ENCODE data around the gene TMEM11. TPM values are rescaled to one million over a fixed set of nuclear protein-coding genes. Genes with fewer than 3 reads are reported as not detected.
A peak's percentile ranks its signal among the peaks of the same experiment; 100 is the strongest.

TMEM11 gene
- total RNA-seq, 1 donor from 2014 or later, result 34.7 TPM

GRCh38 chr17:21248500-21248899 is 34.5 kb upstream of the TMEM11 start:
- H3K4me3 Mint-ChIP-seq, result no peak overlapping the region
- peaks cover 14% of the 10 kb centered on the region for H3K27me3 Mint-ChIP-seq
- intact Hi-C loops (cut with micrococcal nuclease), result no loop called here
- H3K36me3 Mint-ChIP-seq (ENCODE audit: low read depth), result no peaks in the 10 kb centered on the region
- no peaks in the 10 kb centered on the region for H3K9me3 Mint-ChIP-seq
- H3K4me1 Mint-ChIP-seq, result peaks cover 3% of the 10 kb centered on the region
- no peak overlapping the region for H3K27ac Mint-ChIP-seq
- DNase-seq, result no peak

- Mint-ChIP-seq H3K27me3 (peaks cover 14% of the 10 kb centered on the region), H3K27ac (no peak overlapping the region), H3K4me1 (peaks cover 2% of the 10 kb centered on the region), H3K9me3 (no peaks in the 10 kb centered on the region), H3K4me3 (no peak overlapping the region), H3K36me3 (ENCODE audit: low read depth) (no peaks in the 10 kb centered on the region)
- intact Hi-C loops (cut with micrococcal nuclease), result no loop called here
- DNase-seq, result no peak
Observed at GRCh38 chr17:21247552-21248258, 33.7 kb upstream of the TMEM11 start.

DNA sequence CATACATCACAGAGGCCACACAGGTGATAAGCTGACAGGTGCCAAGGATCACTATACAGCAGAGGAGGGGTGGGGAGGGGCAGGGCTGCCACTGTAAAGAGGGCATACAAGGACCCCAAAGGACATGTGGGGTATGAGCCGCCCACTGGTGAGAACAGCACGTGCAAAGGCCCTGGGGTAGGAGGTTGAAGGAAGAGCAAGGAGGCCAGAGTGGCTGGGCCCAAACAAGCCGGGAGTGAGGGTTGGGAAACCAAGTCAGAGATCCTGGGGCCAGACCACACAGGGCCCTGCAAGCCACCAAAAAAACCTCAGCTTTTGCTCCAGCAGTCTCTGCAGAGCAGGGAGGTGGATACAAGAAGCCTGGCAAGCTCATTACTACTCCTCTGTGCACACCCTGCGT is 32.7 kb upstream of the TMEM11 start:
- H3K9me3 Mint-ChIP-seq, result no peaks in the 10 kb centered on the region
- peaks cover 2% of the 10 kb centered on the region for H3K4me1 Mint-ChIP-seq
- H3K27me3 Mint-ChIP-seq, result peaks cover 6% of the 10 kb centered on the region
- no peak overlapping the region for H3K27ac Mint-ChIP-seq
- no peak for DNase-seq
- H3K36me3 Mint-ChIP-seq (ENCODE audit: low read depth), result no peaks in the 10 kb centered on the region
- no peak overlapping the region for H3K4me3 Mint-ChIP-seq
- intact Hi-C loops (cut with micrococcal nuclease), result no loop called here

DNA sequence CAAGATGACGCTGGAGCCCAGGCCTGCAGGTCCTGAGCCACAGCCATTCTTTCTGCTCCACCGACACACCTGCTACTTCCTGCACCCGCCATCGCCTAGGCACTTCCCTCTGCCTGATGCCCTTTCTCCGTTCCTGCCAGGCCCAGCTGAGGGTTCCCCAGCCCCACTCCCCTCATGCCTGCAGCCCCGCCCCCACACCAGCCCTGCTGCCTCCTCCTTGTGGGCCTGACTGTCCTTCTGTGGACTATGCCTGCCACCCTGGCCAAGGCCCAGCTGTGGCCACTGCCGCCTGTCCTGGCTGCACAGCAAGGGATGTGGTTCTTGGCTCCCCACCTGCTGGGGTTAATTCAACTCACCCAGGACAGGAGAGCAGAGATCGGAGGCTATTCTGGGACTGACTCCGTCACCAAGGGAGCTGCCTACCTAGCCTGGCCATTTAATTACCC is 31.7 kb upstream of the TMEM11 start:
- DNase-seq, result no peak
- peaks cover 2% of the 10 kb centered on the region for H3K27me3 Mint-ChIP-seq
- intact Hi-C loops (cut with micrococcal nuclease), result no loop called here
- H3K4me3 Mint-ChIP-seq, result no peak overlapping the region
- no peak overlapping the region for H3K27ac Mint-ChIP-seq
- no peaks in the 10 kb centered on the region for H3K36me3 Mint-ChIP-seq (ENCODE audit: low read depth)
- H3K9me3 Mint-ChIP-seq, result no peaks in the 10 kb centered on the region
- peaks cover 2% of the 10 kb centered on the region for H3K4me1 Mint-ChIP-seq

DNA sequence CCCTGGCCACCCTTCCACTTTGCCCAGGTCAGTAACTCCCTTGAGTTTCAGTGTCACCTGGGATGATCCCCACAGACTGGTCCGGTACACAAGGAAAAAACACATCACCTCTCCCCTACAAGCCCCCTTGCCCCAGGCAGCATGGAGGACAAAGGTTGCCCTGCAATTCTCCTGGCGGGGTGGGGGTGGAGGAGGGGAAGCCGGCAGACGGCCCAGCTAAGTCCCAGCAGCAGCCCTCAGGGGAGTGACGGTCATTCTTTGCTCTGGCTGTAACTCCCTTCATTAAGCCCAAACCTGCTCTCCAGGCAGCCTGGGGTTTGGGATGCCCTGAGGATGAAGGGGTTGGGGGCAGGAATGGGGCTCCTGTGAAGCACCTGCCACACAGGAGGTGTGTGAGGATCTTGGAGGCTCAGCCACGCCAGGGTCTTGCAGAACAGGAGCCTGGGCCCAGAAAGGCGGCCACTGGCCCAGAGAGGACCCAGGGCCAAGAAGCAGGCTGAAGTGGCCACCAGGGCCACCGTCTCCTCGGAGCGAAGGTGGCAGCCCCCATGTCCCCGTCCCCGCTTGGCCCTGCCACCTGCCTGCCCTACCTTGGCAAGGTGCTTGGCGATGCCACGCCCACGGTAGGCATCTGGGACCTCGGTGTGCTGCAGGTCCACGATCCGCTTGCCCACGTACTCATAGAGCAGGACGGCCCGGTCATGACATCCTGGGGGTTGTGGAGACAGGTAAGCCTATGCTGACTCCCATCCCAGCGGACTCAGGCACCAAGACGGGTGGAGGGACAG is 29.7 kb upstream of the TMEM11 start:
- Mint-ChIP-seq H3K9me3 (no peaks in the 10 kb centered on the region), H3K27me3 (no peaks in the 10 kb centered on the region), H3K27ac (no peak overlapping the region), H3K36me3 (ENCODE audit: low read depth) (no peaks in the 10 kb centered on the region), H3K4me3 (no peak overlapping the region), H3K4me1 (no peaks in the 10 kb centered on the region)
- intact Hi-C loops (cut with micrococcal nuclease), result no loop called here
- no peak for DNase-seq

GRCh38 chr17:21242780-21243515 is 29.0 kb upstream of the TMEM11 start:
- no peak for DNase-seq
- no peaks in the 10 kb centered on the region for H3K4me1 Mint-ChIP-seq
- H3K27me3 Mint-ChIP-seq, result no peaks in the 10 kb centered on the region
- no peaks in the 10 kb centered on the region for H3K9me3 Mint-ChIP-seq
- no peak overlapping the region for H3K27ac Mint-ChIP-seq
- no peak overlapping the region for H3K4me3 Mint-ChIP-seq
- intact Hi-C loops (cut with micrococcal nuclease), result no loop called here
- H3K36me3 Mint-ChIP-seq (ENCODE audit: low read depth), result no peaks in the 10 kb centered on the region

- Mint-ChIP-seq H3K4me3 (no peak overlapping the region), H3K4me1 (no peaks in the 10 kb centered on the region), H3K9me3 (no peaks in the 10 kb centered on the region), H3K27me3 (no peaks in the 10 kb centered on the region), H3K27ac (no peak overlapping the region), H3K36me3 (ENCODE audit: low read depth) (no peaks in the 10 kb centered on the region)
- intact Hi-C loops (cut with micrococcal nuclease), result no loop called here
- DNase-seq, result no peak
Observed at GRCh38 chr17:21242026-21242697, 28.2 kb upstream of the TMEM11 start.

DNA sequence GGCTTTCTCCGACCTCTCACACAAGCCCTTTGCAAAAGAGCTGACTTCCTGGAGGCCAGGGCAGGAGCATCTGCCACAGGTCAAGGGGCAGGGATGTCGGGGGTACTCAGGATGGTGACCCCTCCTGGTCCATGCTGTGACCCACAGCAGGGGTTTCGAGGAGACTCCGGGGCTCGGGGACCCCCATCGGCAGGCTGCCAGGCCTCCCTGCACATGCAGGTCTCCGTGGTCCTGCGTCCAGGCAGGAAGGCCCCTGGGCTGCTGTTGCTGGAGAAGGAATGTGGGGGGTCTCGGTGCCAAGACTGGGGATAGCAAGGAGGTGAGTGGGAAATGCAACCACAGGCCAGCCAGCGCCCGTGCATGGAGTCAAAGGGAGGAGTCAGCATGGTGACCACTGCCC is 27.6 kb upstream of the TMEM11 start:
- intact Hi-C loops (cut with micrococcal nuclease), result no loop called here
- Mint-ChIP-seq H3K27ac (no peak overlapping the region), H3K27me3 (no peaks in the 10 kb centered on the region), H3K4me3 (no peak overlapping the region), H3K4me1 (no peaks in the 10 kb centered on the region), H3K36me3 (ENCODE audit: low read depth) (no peaks in the 10 kb centered on the region), H3K9me3 (no peaks in the 10 kb centered on the region)
- DNase-seq, result no peak

DNA sequence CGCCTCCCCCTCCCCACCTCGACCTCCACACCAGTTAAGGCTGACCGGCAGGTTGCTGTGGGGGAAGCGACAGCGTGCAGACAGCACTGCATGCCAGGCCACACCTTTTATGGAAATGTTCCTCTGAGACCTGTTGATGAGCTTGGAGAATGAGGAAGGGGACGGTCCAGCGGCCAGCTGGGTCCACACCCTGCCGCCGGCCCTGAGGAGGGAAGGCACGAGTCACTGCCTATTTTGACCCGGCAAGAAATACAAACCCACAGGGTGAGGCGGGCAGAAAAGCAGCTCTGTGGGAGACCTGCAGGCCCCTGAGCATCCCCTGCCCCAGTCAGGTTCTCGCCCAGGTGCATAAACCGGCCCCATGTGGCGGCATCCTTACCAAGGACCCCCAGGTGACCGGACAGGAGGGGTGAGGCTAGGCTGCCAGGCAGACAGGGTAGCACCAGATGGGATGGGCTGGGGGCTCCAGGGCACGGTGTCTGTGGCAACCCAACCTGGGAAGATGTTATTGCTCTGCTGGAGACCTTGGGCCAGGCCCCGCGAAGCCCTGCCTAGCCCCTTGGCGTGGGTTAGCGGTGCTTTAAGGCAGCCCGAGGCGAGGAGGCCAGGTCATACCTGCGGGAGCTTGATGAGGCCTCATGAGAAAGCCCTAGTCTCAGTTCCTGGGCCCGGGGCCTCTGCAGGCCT is 26.6 kb upstream of the TMEM11 start:
- peaks cover under 1% of the 10 kb centered on the region for H3K4me1 Mint-ChIP-seq
- intact Hi-C loops (cut with micrococcal nuclease), result no loop called here
- H3K9me3 Mint-ChIP-seq, result peaks cover 7% of the 10 kb centered on the region
- H3K4me3 Mint-ChIP-seq, result no peak overlapping the region
- no peaks in the 10 kb centered on the region for H3K27me3 Mint-ChIP-seq
- DNase-seq, result no peak
- no peak overlapping the region for H3K27ac Mint-ChIP-seq
- peaks cover 4% of the 10 kb centered on the region for H3K36me3 Mint-ChIP-seq (ENCODE audit: low read depth)

DNA sequence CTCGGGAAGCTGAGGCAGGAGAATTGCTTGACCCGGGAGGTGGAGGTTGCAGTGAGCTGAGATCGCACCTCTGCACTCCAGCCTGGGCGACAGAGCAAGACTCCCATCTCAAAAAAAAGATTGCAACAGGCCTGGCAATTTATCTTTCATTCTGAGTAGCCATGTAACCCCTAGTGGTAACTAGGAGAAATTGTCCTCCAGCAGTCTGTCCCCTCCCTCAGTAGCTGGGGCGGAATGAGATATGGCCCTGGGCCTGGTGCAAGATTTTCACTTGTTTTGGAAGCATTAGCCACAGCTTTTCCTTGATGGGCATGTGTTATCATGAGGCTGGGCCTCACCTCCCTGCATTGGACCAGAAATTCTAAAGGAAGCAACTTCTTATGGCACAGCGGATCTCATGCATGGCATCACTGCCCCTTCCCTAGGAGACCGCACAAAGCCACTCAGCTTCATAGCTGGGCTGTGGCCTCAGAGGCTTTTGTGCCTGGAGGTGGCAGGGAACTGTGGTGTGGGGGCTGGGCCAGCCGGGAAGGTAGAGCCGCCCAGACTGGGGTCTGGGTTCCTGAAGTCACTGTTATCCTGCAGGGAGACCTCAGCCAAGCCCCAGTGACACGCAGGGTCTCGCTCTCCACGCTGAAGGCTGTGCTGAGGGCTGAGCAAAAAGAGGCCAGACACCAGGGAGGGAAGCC is 25.9 kb upstream of the TMEM11 start:
- no peaks in the 10 kb centered on the region for H3K27me3 Mint-ChIP-seq
- no peak overlapping the region for H3K27ac Mint-ChIP-seq
- peaks cover 6% of the 10 kb centered on the region for H3K36me3 Mint-ChIP-seq (ENCODE audit: low read depth)
- DNase-seq, result peak; percentile 60
- H3K4me1 Mint-ChIP-seq, result peaks cover 3% of the 10 kb centered on the region
- H3K9me3 Mint-ChIP-seq, result peaks cover 13% of the 10 kb centered on the region
- intact Hi-C loops (cut with micrococcal nuclease), result no loop called here
- no peak overlapping the region for H3K4me3 Mint-ChIP-seq

- no peak for DNase-seq
- Mint-ChIP-seq H3K4me1 (peaks cover 3% of the 10 kb centered on the region), H3K27ac (peak overlapping the region; percentile 76)
Observed at GRCh38 chr17:21235921-21236320, 22.0 kb upstream of the TMEM11 start.

DNA sequence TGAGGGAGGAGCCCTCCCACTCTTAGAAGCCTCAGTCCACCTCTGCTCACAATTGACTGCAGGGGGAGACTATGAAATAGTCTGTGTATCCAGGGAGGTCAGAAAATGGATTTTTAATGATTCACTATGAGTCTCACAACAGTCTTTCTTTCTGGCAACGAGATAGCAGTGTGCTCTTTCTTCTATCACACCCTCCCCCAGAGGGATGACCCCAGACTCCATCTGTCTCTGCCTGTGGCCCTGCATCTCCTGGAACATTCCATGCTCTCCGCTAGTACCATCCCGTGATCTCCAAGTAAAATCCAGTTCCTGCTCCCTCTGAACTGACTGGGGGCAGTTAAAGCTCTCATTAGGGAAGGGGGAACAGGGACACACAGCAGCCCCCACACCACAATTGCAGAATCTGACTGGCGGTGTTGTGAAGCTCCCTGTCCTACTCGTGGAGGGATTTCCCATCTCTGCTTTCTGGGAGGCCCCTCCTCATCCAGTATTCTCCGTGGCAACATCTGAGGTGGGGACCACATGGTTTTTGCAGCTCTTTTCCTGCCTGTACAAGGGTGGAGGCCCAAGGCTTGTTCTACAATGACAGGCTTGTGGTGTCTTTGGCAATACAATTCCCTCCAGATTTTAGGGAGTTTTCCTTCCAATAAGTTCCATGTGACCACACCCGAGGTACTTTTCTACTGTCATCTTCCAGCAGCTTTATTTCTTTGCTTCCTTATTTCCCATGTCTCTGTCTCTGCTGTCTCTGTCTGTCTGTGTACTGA is 19.8 kb upstream of the TMEM11 start:
- intact Hi-C loops (cut with micrococcal nuclease), result no loop called here
- Mint-ChIP-seq H3K27me3 (no peaks in the 10 kb centered on the region), H3K36me3 (ENCODE audit: low read depth) (peaks cover 8% of the 10 kb centered on the region), H3K27ac (no peak overlapping the region), H3K9me3 (peaks cover 13% of the 10 kb centered on the region), H3K4me3 (no peak overlapping the region), H3K4me1 (peaks cover 3% of the 10 kb centered on the region)
- no peak for DNase-seq

More at GRCh38 chr17:21235921-21236320, 22.0 kb upstream of the TMEM11 start:
- no peaks in the 10 kb centered on the region for H3K27me3 Mint-ChIP-seq
- peaks cover 13% of the 10 kb centered on the region for H3K9me3 Mint-ChIP-seq
- H3K36me3 Mint-ChIP-seq (ENCODE audit: low read depth), result peaks cover 8% of the 10 kb centered on the region
- intact Hi-C loops (cut with micrococcal nuclease), result no loop called here
- no peak overlapping the region for H3K4me3 Mint-ChIP-seq

Data from activated CD4-positive, alpha-beta T cell treated with anti-CD3 and anti-CD28 coated beads, Interleukin-2, amount 10 ng/mL, durations not matched to agents 24 days and 14 days (primary cell).